ENCODE results near the gene NCKAP5. TPM values are rescaled to one million over a fixed set of nuclear protein-coding genes. Genes with fewer than 3 reads are reported as not detected.

The NCKAP5 gene
- total and polyA plus RNA-seq, 9 of the 15 experiments (the other 6 are each of a cell fraction or from before 2014, with no cell fraction given), result not detected

DNA sequence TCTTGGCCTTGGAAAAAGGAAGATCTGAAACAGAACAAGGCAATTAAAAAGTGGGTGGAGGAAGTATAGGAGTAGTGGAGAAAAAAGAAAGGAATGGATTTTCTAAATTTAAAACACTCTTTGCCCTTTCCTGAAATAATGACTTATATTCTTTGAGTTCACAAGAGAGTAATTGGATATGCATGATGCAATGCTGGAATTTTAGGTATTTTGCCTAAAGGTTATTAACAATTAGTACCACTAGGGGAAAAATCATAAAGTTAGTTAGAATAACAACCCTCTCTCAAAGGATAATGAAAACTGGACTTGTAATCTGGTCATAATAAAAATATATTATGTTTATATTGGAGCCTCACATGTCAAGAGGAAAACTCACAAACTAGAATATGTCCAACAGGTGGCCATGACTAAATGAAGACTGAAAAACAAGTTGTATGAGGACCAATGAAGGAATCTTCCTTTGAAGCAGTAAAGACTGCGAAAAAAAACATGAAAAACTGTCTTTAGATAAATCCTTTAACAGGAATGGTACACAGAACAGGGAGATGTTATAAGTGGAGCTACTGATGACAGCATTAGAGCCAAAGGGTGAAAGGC is 281.8 kb downstream of the NCKAP5 start (continued):
- no peak for TF ChIP-seq POU5F1 (IDR thresholded peaks at IDR 0.05; ENCODE audit: borderline replicate concordance, low read depth, low read length, partially characterized antibody)
- TF ChIP-seq CBX3 (IDR thresholded peaks at IDR 0.05; ENCODE audit: borderline replicate concordance in 1 of 2, low read length in 2 of 2), result no peak
- no peak for TF ChIP-seq CCNT2 (IDR thresholded peaks at IDR 0.05; ENCODE audit: borderline replicate concordance, extremely low read depth, insufficient read length, low read depth, low read length)
- TF ChIP-seq, protein P1, sequence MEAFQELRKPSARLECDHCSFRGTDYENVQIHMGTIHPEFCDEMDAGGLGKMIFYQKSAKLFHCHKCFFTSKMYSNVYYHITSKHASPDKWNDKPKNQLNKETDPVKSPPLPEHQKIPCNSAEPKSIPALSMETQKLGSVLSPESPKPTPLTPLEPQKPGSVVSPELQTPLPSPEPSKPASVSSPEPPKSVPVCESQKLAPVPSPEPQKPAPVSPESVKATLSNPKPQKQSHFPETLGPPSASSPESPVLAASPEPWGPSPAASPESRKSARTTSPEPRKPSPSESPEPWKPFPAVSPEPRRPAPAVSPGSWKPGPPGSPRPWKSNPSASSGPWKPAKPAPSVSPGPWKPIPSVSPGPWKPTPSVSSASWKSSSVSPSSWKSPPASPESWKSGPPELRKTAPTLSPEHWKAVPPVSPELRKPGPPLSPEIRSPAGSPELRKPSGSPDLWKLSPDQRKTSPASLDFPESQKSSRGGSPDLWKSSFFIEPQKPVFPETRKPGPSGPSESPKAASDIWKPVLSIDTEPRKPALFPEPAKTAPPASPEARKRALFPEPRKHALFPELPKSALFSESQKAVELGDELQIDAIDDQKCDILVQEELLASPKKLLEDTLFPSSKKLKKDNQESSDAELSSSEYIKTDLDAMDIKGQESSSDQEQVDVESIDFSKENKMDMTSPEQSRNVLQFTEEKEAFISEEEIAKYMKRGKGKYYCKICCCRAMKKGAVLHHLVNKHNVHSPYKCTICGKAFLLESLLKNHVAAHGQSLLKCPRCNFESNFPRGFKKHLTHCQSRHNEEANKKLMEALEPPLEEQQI (IDR thresholded peaks at IDR 0.05), result no peak
- no peak for TF ChIP-seq MTF1 (CRISPR knock-in tag; IDR thresholded peaks at IDR 0.05; ENCODE audit: borderline replicate concordance)
- TF ChIP-seq ZNF436 (CRISPR knock-in tag; IDR thresholded peaks at IDR 0.05), result no peak

DNA sequence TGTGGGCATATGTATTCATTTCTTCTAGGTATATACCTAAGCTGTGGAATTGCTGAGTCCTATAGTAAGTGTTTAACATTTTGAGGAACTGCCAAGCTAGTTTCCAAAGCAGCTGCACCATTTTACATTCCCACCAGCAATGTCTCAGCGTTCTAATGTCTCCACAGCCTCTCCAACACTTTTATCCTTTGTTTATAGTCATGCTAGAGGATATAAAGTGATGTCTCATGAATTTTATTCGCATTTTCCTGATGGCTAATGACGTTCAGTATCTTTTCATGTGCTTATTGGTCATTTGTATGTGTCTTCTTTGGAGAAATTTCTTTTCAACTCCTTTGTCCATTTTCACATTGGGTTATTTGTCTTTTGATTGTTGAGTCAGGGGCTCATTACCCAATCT is 295.2 kb downstream of the NCKAP5 start:
- TF ChIP-seq GABPA (tag; conservative IDR thresholded peaks at IDR 0.05; ENCODE audit: low read depth), result no peak
- no peak for TF ChIP-seq DMBX1 (CRISPR knock-in tag; IDR thresholded peaks at IDR 0.05; ENCODE audit: borderline replicate concordance)
- TF ChIP-seq, protein P2, sequence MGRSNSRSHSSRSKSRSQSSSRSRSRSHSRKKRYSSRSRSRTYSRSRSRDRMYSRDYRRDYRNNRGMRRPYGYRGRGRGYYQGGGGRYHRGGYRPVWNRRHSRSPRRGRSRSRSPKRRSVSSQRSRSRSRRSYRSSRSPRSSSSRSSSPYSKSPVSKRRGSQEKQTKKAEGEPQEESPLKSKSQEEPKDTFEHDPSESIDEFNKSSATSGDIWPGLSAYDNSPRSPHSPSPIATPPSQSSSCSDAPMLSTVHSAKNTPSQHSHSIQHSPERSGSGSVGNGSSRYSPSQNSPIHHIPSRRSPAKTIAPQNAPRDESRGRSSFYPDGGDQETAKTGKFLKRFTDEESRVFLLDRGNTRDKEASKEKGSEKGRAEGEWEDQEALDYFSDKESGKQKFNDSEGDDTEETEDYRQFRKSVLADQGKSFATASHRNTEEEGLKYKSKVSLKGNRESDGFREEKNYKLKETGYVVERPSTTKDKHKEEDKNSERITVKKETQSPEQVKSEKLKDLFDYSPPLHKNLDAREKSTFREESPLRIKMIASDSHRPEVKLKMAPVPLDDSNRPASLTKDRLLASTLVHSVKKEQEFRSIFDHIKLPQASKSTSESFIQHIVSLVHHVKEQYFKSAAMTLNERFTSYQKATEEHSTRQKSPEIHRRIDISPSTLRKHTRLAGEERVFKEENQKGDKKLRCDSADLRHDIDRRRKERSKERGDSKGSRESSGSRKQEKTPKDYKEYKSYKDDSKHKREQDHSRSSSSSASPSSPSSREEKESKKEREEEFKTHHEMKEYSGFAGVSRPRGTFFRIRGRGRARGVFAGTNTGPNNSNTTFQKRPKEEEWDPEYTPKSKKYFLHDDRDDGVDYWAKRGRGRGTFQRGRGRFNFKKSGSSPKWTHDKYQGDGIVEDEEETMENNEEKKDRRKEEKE (IDR thresholded peaks at IDR 0.05; ENCODE audit: borderline replicate concordance in 1 of 2, control insufficient read depth in 1 of 2, low read depth in 2 of 2, low read length in 1 of 2), result no peak
- no peak for TF ChIP-seq NRF1 (conservative IDR thresholded peaks at IDR 0.05 in 1 of 2, IDR thresholded peaks at IDR 0.05 in 1 of 2)
- TF ChIP-seq ARNT (IDR thresholded peaks at IDR 0.05), result no peak
- TF ChIP-seq, protein P3, sequence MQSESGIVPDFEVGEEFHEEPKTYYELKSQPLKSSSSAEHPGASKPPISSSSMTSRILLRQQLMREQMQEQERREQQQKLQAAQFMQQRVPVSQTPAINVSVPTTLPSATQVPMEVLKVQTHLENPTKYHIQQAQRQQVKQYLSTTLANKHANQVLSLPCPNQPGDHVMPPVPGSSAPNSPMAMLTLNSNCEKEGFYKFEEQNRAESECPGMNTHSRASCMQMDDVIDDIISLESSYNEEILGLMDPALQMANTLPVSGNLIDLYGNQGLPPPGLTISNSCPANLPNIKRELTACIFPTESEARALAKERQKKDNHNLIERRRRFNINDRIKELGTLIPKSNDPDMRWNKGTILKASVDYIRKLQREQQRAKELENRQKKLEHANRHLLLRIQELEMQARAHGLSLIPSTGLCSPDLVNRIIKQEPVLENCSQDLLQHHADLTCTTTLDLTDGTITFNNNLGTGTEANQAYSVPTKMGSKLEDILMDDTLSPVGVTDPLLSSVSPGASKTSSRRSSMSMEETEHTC (IDR thresholded peaks at IDR 0.05), result no peak
- H3K4me3 ChIP-seq, result no peak overlapping the region
- H3K79me2 ChIP-seq (ENCODE audit: control insufficient read depth, insufficient read depth, low read length), result no peaks in the 10 kb centered on the region
- H3K27me3 ChIP-seq (ENCODE audit: control insufficient read depth in 2 of 2, insufficient read depth in 2 of 2, low read length in 2 of 2), result no peaks in the 10 kb centered on the region
- H3K9me1 ChIP-seq (ENCODE audit: control insufficient read depth, insufficient read depth, low read length), result no peaks in the 10 kb centered on the region
- H3K36me3 ChIP-seq (ENCODE audit: control insufficient read depth, insufficient read depth, low read length), result no peaks in the 10 kb centered on the region
- no peaks in the 10 kb centered on the region for H3K9me3 ChIP-seq (replicated peaks; ENCODE audit: control insufficient read depth, insufficient read depth, low read depth, low read length)
- no peak for DNase-seq (ENCODE audit: extremely low read depth in 1 of 4, low spot score in 3 of 4)
- no peaks in the 10 kb centered on the region for H3K4me1 ChIP-seq (replicated peaks in 1 of 2; ENCODE audit: control insufficient read depth in 2 of 2, insufficient read depth in 2 of 2, low read length in 2 of 2)
- no peak overlapping the region for H3K4me2 ChIP-seq (ENCODE audit: insufficient read depth, low read length)
- intact Hi-C loops (cut with micrococcal nuclease) (no loop called here), in situ Hi-C loops (cut with MboI) (no loop called here)
- no peak for ATAC-seq
- H3K9ac ChIP-seq (ENCODE audit: insufficient read depth in 1 of 2, low read depth in 2 of 2, low read length in 2 of 2), result no peak overlapping the region
- no peak for FAIRE-seq
- 0% methylated on average over 3 of the region's 3 CpGs for WGBS (ENCODE audit: insufficient coverage, low coverage, missing lambda C conversion rate)
- H3K27ac ChIP-seq (ENCODE audit: extremely low read depth, low read depth, low read length), result no peak overlapping the region
- ChIA-PET POLR2A (no interaction called here), CTCF (ENCODE audit: low intra/inter-chr PET ratio) (no interaction called here)
- H2AFZ ChIP-seq (ENCODE audit: low read depth, low read length), result no peak overlapping the region
- no TSS peak for BruUV-seq (replicated peaks)
- no peaks in the 10 kb centered on the region for H4K20me1 ChIP-seq (replicated peaks; ENCODE audit: control insufficient read depth, insufficient read depth, low read length)

Measured in K562 (cell line).